Measurements from ENCODE around the gene SYNGR3. TPM values are rescaled to one million over a fixed set of nuclear protein-coding genes. Genes with fewer than 3 reads are reported as not detected.
"Not testable (repeated sequence)": the region's sequence is repeated elsewhere in the genome, so short reads cannot be mapped to it uniquely, and the experiment has no call there.

SYNGR3 gene
- total RNA-seq, 6 donors from 2014 or later = 0.15 to 1.4 (median 0.34) TPM; not detected in 2

DNA sequence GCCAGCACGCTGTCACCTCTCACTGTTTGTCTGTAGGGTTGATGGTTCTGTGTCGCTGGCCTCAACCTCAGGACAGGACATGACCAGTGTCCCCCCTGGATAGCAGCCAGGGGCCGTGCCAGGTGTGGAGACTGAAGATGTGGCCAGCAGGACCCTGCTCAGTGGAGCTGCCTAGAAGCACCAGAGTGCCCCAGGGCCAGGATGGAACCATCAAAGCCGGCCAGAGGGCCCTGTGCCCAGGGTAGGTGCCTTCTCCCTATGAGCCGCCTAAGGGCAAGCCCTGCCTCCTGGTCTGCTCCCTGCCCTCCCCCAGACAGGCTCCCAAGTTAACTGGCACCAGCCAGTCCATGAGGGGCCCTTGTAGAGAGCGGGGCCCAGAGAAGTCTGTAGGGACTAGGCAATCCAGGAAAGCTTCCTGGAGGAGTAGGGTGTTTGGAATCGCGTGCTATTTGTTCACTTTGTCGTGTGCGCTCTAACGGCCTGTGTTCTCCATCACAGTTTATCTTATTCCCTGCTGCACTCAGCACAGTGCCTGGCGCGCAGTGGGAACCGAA lies 31.0 kb upstream of the SYNGR3 start:
- H3K4me1 ChIP-seq = peaks cover 21 to 38% (median 24%) of the 10 kb centered on the region in 4 donors
- WGBS, 2 donors = 19 to 41% methylated on average over 8 to 13 of the region's 14 CpGs
- peak; percentile 0 to 35 for ATAC-seq (ENCODE audit: low FRiP score in 2 of 2)
- H3K36me3 ChIP-seq = peaks cover 14 to 32% (median 23%) of the 10 kb centered on the region in 4 donors
- DNase-seq = no peak
- no peak for TF ChIP-seq EP300 (IDR thresholded peaks at IDR 0.05)
- no peak for TF ChIP-seq POLR2AphosphoS5 (IDR thresholded peaks at IDR 0.05)
- no peak for TF ChIP-seq POLR2A (IDR thresholded peaks at IDR 0.05)
- TF ChIP-seq CTCF (IDR thresholded peaks at IDR 0.05) = no peak
- H3K9me3 ChIP-seq = no peaks in the 10 kb centered on the region
- no peaks in the 10 kb centered on the region for H3K27me3 ChIP-seq
- H3K4me3 ChIP-seq = peak overlapping the region in 3 of 4 donors; percentile 72 to 95 (median 94)
- H3K27ac ChIP-seq = peak overlapping the region; percentile 79 to 94 (median 90)

DNA sequence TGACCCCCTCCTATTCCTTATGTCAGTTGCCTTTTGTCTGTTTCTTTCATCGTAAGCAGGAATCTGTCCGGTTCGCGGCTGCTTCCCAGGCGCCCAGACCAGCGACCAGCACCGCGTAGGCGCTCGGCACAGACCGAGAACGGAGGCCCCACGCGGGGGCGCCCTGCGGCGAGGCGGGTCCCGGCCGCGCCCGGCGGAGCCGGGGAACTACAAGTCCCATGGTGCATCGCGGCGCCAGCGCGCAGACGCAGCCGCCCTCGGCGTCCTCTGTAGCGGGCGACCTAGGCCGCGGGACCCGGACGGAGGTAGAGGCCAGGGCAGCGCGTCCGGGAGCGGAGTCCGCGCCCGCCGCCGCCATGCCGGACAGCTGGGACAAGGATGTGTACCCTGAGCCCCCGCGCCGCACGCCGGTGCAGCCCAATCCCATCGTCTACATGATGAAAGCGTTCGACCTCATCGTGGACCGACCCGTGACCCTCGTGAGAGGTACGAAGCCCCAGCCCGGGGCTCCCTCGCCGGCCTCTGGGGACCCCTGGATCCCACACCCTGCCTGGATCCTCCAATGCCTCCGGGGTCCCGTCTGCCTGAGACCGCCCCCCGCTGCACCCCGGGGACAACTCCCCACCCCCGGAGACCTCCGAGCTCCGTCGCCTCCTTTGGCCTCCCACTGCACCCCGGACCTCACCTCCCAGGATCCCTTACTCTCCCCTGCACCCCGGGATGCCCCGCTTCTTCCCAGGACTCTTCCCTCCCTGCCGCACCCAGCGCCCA lies 30.3 kb upstream of the SYNGR3 start, which contains the start of gene NDUFB10:
Gene NDUFB10, plus strand, starts transcription at position 270 of the 771 bp plus-strand sequence. Its CDS starts 87 bp downstream, at position 357.
- Histone ChIP-seq H3K27ac (peak within 1 kb of the TSS; percentile 79 to 94 (median 90)), H3K9me3 (no peaks in the 10 kb centered on the region), H3K4me3 (peak within 1 kb of the TSS; percentile 72 to 96 (median 94)), H3K4me1 (peaks cover 21 to 43% (median 26%) of the 10 kb centered on the region in 4 donors), H3K36me3 (peaks cover 14 to 34% (median 23%) of the 10 kb centered on the region in 4 donors), H3K27me3 (no peaks in the 10 kb centered on the region)
- peak in 3 of 4 donors; percentile 1 to 97 (median 97) for TF ChIP-seq POLR2A (IDR thresholded peaks at IDR 0.05)
- TF ChIP-seq CTCF (IDR thresholded peaks at IDR 0.05) = peak; percentile 60 to 92 (median 76)
- TF ChIP-seq POLR2AphosphoS5 (IDR thresholded peaks at IDR 0.05) = peak; percentile 87 to 97
- TF ChIP-seq EP300 (IDR thresholded peaks at IDR 0.05) = no peak
- 0 to 1% methylated on average over 23 to 71 of the region's 79 CpGs for WGBS, 2 donors
- peak; percentile 95 to 98 for ATAC-seq (ENCODE audit: low FRiP score in 2 of 2)
- peak; percentile 95 to 99 for DNase-seq

DNA sequence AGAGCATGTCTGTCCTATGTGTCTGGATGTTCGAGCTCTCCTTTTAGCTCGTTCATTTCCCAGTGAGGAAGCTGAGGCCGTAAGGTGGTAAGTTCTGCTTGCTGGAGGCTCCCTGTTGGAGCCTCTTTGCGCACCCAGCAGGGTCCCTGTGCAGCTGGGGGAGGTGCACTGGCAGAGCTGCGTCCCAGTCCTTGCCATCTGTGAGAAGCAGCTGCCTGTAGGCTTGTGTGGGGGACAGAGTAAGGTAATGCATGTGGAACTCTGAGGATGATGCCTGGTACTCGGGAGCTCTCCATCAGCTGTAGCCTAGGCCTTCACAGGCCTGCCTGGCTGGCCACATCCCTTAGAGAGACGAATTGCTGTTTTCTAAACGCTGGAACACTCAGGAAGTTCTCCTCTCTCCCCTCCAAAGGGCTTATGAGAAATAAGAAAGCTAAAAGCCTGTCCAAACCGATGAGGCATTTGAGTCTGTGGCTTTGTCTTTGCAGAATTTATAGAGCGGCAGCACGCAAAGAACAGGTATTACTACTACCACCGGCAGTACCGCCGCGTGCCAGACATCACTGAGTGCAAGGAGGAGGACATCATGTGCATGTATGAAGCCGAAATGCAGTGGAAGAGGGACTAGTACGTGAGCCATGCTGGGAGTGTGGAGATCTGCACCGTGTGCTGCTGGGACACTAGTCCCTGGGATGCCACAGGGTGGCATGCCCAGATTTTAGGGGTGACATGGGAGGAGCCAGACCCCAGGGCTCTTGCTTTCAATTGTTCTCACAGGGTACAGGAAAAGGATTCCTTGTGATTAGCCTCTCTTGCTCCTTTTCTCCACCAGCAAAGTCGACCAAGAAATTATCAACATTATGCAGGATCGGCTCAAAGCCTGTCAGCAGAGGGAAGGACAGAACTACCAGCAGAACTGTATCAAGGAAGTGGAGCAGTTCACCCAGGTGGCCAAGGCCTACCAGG lies 28.8 kb upstream of the SYNGR3 start:
- DNase-seq = no peak
- TF ChIP-seq POLR2AphosphoS5 (IDR thresholded peaks at IDR 0.05) = no peak
- TF ChIP-seq EP300 (IDR thresholded peaks at IDR 0.05) = no peak
- no peak for TF ChIP-seq CTCF (IDR thresholded peaks at IDR 0.05)
- Histone ChIP-seq H3K36me3 (peaks cover 14 to 34% (median 23%) of the 10 kb centered on the region in 4 donors), H3K9me3 (no peaks in the 10 kb centered on the region), H3K27me3 (no peaks in the 10 kb centered on the region), H3K27ac (peak overlapping the region in 1 of 4 donors; percentile 94), H3K4me1 (peaks cover 27 to 51% (median 32%) of the 10 kb centered on the region in 4 donors), H3K4me3 (peak overlapping the region in 1 of 4 donors; percentile 94)
- whole genome bisulfite sequencing, 2 donors = 63 to 64% methylated on average over 14 to 20 of the region's 20 CpGs
- ATAC-seq (ENCODE audit: low FRiP score in 2 of 2) = no peak

GRCh38 chr16:1961651-1962067 lies 28.1 kb upstream of the SYNGR3 start:
- TF ChIP-seq CTCF (IDR thresholded peaks at IDR 0.05) (no peak), POLR2AphosphoS5 (IDR thresholded peaks at IDR 0.05) (no peak), EP300 (IDR thresholded peaks at IDR 0.05) (no peak), POLR2A (IDR thresholded peaks at IDR 0.05) (no peak)
- Histone ChIP-seq H3K27me3 (no peaks in the 10 kb centered on the region), H3K4me1 (peaks cover 30 to 54% (median 34%) of the 10 kb centered on the region in 4 donors), H3K4me3 (no peak overlapping the region), H3K36me3 (peaks cover 14 to 34% (median 23%) of the 10 kb centered on the region in 4 donors), H3K9me3 (no peaks in the 10 kb centered on the region), H3K27ac (peak overlapping the region in 1 of 4 donors; percentile 5)
- DNase-seq (no peak), ATAC-seq (ENCODE audit: low FRiP score in 2 of 2) (no peak)
- WGBS, 2 donors = 55 to 78% methylated on average over 4 to 6 of the region's 6 CpGs

- not testable (repeated sequence) for H3K9me3 ChIP-seq; H3K27me3 ChIP-seq; ATAC-seq (ENCODE audit: low FRiP score in 2 of 2)
- H3K4me3 ChIP-seq = peak overlapping the region in 1 of 4 donors; percentile 85
- 88% methylated on average over 25 to 29 of the region's 37 CpGs for WGBS, 2 donors
- peak overlapping the region in 1 of 4 donors; percentile 99 for H3K27ac ChIP-seq
- DNase-seq = peak in 1 of 2 donors; percentile 70
- peaks cover 14 to 34% (median 23%) of the 10 kb centered on the region in 4 donors for H3K36me3 ChIP-seq
- peaks cover 30 to 54% (median 34%) of the 10 kb centered on the region in 4 donors for H3K4me1 ChIP-seq
These were observed 27.3 kb upstream of the SYNGR3 start for GRCh38 chr16:1962161-1963153.
